WTC11 (cell line): ENCODE measurements around the gene ZNF20. TPM values are rescaled to one million over a fixed set of nuclear protein-coding genes. Genes with fewer than 3 reads are reported as not detected.

ENCODE experiments used
- ATAC-seq: fragments of 200-7000 bp; cut with Tn5 transposase; 2 replicates; pipeline ENCODE4 v1.10.0; 2021; ENCODE audit warnings: mild to moderate bottlenecking, moderate library complexity
- CTCF ChIA-PET: fragments of 300-600 bp; sonication (Branson Sonifier 250); formaldehyde crosslinking; loops from one replicate; lab custom pipeline; 2021; ENCODE audit warnings: antibody characterized with exemption; lab: Charles Lee
- POLR2A ChIA-PET: fragments of 350-600 bp; sonication (Branson Sonifier 250); formaldehyde crosslinking; loops from one replicate; lab custom pipeline; 2021; ENCODE audit warnings: antibody characterized with exemption; lab: Charles Lee
- DNase-seq: peaks from one replicate; pipeline ENCODE4 v3.0.0; 2021; ENCODE audit warnings: low spot score
- H3K27ac Mint-ChIP-seq: 2 replicates; pipeline ENCODE4 v1.8.0; 2021; ENCODE audit warnings: mixed read lengths
- H3K27me3 Mint-ChIP-seq: 2 replicates; pipeline ENCODE4 v1.8.0; 2021; ENCODE audit warnings: low read depth, mild to moderate bottlenecking, moderate library complexity, mixed read lengths
- H3K36me3 Mint-ChIP-seq: 2 replicates; pipeline ENCODE4 v1.8.0; 2021; ENCODE audit warnings: mixed read lengths
- H3K4me1 Mint-ChIP-seq: 2 replicates; pipeline ENCODE4 v1.8.0; 2022; ENCODE audit warnings: mixed read lengths
- H3K4me3 Mint-ChIP-seq: 2 replicates; pipeline ENCODE4 v1.8.0; 2021; ENCODE audit warnings: mild to moderate bottlenecking, moderate library complexity, mixed read lengths
- H3K9me3 Mint-ChIP-seq: 2 replicates; pipeline ENCODE4 v1.8.0; 2021; ENCODE audit warnings: mixed read lengths
- EMX1 ChIP-seq: fragments of 250-450 bp; sonication (Bioruptor Pico); IDR thresholded peaks from 2 replicates; pipeline ENCODE4 v1.8.0; 2021; ENCODE audit warnings: mild to moderate bottlenecking
- ETV6 ChIP-seq: sonication (generic); formaldehyde crosslinking; IDR thresholded peaks from 2 replicates; pipeline ENCODE4 v1.8.1; 2022; ENCODE audit warnings: mild to moderate bottlenecking, missing genetic modification reagents
- FOXJ3 ChIP-seq: sonication (generic); formaldehyde crosslinking; IDR thresholded peaks from 2 replicates; pipeline ENCODE4 v1.9.0; 2021; ENCODE audit warnings: missing genetic modification reagents, mild to moderate bottlenecking, borderline replicate concordance
- JAZF1 ChIP-seq: fragments of 250-450 bp; sonication (Bioruptor Pico); IDR thresholded peaks from 2 replicates; pipeline ENCODE4 v1.9.0; 2021; ENCODE audit warnings: moderate library complexity, mild to moderate bottlenecking, inconsistent platforms
- KAT7 ChIP-seq: sonication (generic); formaldehyde crosslinking; IDR thresholded peaks from 2 replicates; pipeline ENCODE4 v1.8.1; 2023; ENCODE audit warnings: missing genetic modification reagents, mild to moderate bottlenecking, borderline replicate concordance
- NFYB ChIP-seq: sonication (generic); formaldehyde crosslinking; conservative IDR thresholded peaks from 2 replicates; pipeline ENCODE4 v1.8.0; 2022; ENCODE audit warnings: low read depth, missing genetic modification reagents
- NR3C1 ChIP-seq: sonication (generic); formaldehyde crosslinking; conservative IDR thresholded peaks from 2 replicates; pipeline ENCODE4 v1.8.1; 2023; ENCODE audit warnings: low read depth, mild to moderate bottlenecking, missing genetic modification reagents
- TCF7 ChIP-seq: sonication (generic); formaldehyde crosslinking; IDR thresholded peaks from 2 replicates; pipeline ENCODE4 v1.8.0; 2022; ENCODE audit warnings: mild to moderate bottlenecking, low read depth, missing genetic modification reagents, moderate library complexity
- ZNF121 ChIP-seq: sonication (generic); formaldehyde crosslinking; IDR thresholded peaks from 2 replicates; pipeline ENCODE4 v1.8.0; 2023; ENCODE audit warnings: missing genetic modification reagents
- ZNF138 ChIP-seq: sonication (generic); formaldehyde crosslinking; conservative IDR thresholded peaks from 2 replicates; pipeline ENCODE4 v1.8.1; 2022; ENCODE audit warnings: mild to moderate bottlenecking, moderate library complexity, missing genetic modification reagents
- ZNF416 ChIP-seq: fragments of 250-450 bp; sonication (Bioruptor Pico); IDR thresholded peaks from 2 replicates; pipeline ENCODE4 v1.9.0; 2021; ENCODE audit warnings: mild to moderate bottlenecking, inconsistent platforms
- total RNA-seq: library from RNA; stranded (reverse); gene quantifications from 3 replicates; pipeline ENCODE4 v1.2.3, GENCODE V29; 2021
- TF ChIP-seq, protein P1 (sequence below): sonication (generic); formaldehyde crosslinking; IDR thresholded peaks from 2 replicates; pipeline ENCODE4 v1.8.1; 2023; ENCODE audit warnings: mild to moderate bottlenecking, moderate library complexity, missing genetic modification reagents
- TF ChIP-seq, protein P2 (sequence below): sonication (generic); formaldehyde crosslinking; IDR thresholded peaks from 2 replicates; pipeline ENCODE4 v1.8.1; 2022; ENCODE audit warnings: low read depth, mild to moderate bottlenecking, moderate library complexity, missing genetic modification reagents, borderline replicate concordance
- TF ChIP-seq, protein P3 (sequence below): sonication (generic); formaldehyde crosslinking; IDR thresholded peaks from 2 replicates; pipeline ENCODE4 v1.8.0; 2023; ENCODE audit warnings: missing genetic modification reagents, mild to moderate bottlenecking, borderline replicate concordance
- TF ChIP-seq, protein P4 (sequence below): sonication (generic); formaldehyde crosslinking; IDR thresholded peaks from 2 replicates; pipeline ENCODE4 v1.8.0; 2022; ENCODE audit warnings: mild to moderate bottlenecking, missing genetic modification reagents
- TF ChIP-seq, protein P5 (sequence below): sonication (generic); formaldehyde crosslinking; IDR thresholded peaks from 2 replicates; pipeline ENCODE4 v1.8.1; 2022; ENCODE audit warnings: mild to moderate bottlenecking, moderate library complexity, missing genetic modification reagents

The ZNF20 gene
- total RNA-seq, 1 experiment from 2014 or later = 7.8 TPM

DNA sequence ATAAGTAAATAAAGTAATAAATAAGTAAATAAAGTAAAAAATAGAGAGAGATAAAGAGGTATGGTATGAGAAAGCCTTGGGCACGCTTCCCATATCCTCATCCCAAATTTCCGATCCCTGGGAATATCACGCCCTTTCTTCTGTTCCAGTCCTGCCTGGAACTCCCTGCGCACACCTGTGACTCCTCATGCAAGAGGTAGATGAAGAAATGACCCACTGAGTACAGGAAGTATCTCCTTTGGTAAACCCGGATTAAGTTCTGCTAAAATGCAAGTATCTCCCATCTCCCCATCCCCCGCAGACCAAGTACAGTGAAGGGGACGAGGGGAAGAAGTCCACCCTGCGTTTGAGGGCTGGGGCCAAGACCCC is 22.3 kb upstream of the ZNF20 start:
- ATAC-seq (no peak), DNase-seq (no peak)
- Mint-ChIP-seq H3K4me3 (peak overlapping the region; percentile 94), H3K27ac (peak overlapping the region; percentile 97), H3K27me3 (peaks cover 5% of the 10 kb centered on the region), H3K36me3 (no peaks in the 10 kb centered on the region), H3K4me1 (peaks cover 8% of the 10 kb centered on the region), H3K9me3 (no peaks in the 10 kb centered on the region)
- CTCF ChIA-PET = interaction anchor here (0.7 to 2.9 kb wide), 11 partner anchors 11 to 283 kb away, joined by 3 to 16 read pairs (median 5); partner anchors contain the start of genes ZNF20, ZNF563 and ZNF763
- POLR2A ChIA-PET = interaction anchor here (0.6 to 1.3 kb wide), 7 partner anchors 9 to 566 kb away, joined by 3 to 7 read pairs (median 3); partner anchors contain the start of genes ZNF20, ZNF442 and ZNF878
- TF ChIP-seq EMX1 (CRISPR knock-in tag) (no peak), ZNF416 (CRISPR knock-in tag) (no peak), JAZF1 (CRISPR knock-in tag) (no peak)

DNA sequence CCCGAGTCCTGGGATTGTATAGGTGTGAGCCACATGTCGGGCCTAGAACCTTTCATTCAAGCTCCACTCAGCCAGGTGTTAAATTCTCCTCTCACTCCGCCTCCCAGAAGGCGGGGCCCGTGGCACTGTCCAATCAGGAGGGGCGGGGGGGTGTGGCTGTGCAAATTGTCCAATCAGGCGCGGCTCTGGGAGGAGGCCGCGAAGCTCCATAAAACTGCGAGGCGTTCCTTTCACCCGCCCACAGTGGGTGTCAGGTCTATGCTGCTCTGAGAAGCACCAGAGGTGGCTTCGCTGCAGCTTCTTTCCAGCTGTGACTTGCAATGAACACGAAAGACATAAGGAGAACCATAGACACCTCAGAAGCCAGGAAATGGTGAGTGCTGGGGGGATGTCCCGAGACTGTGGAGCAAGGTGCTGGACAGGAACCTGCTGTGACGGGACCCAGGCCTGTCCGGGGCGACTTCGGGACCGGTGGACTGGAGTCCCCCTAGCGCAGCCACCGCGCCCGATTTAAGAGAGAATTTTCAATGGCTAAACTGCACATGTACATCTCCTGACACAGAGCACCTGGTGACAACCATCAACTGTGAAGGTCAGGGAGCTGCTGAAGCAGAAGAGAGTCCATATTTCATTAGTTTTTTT is 19.7 kb upstream of the ZNF20 start:
- TF ChIP-seq, protein P1, sequence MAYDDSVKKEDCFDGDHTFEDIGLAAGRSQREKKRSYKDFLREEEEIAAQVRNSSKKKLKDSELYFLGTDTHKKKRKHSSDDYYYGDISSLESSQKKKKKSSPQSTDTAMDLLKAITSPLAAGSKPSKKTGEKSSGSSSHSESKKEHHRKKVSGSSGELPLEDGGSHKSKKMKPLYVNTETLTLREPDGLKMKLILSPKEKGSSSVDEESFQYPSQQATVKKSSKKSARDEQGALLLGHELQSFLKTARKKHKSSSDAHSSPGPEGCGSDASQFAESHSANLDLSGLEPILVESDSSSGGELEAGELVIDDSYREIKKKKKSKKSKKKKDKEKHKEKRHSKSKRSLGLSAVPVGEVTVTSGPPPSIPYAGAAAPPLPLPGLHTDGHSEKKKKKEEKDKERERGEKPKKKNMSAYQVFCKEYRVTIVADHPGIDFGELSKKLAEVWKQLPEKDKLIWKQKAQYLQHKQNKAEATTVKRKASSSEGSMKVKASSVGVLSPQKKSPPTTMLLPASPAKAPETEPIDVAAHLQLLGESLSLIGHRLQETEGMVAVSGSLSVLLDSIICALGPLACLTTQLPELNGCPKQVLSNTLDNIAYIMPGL (CRISPR knock-in tag) = no peak
- TF ChIP-seq NFYB (CRISPR knock-in tag) = peak; percentile 62
- peaks cover 5% of the 10 kb centered on the region for H3K27me3 Mint-ChIP-seq
- ATAC-seq (no peak), DNase-seq (peak; percentile 57)
- no peak overlapping the region for H3K27ac Mint-ChIP-seq
- no peaks in the 10 kb centered on the region for H3K9me3 Mint-ChIP-seq
- peaks cover 18% of the 10 kb centered on the region for H3K4me1 Mint-ChIP-seq
- H3K4me3 Mint-ChIP-seq = no peak overlapping the region
- ChIA-PET POLR2A (no interaction called here), CTCF (interaction anchor here (1.4 to 1.5 kb wide), 2 partner anchors 171 to 236 kb away, joined by 4 to 5 read pairs; no protein-coding TSS in a partner anchor)
- H3K36me3 Mint-ChIP-seq = peaks cover 2% of the 10 kb centered on the region; the same call in 1 of the 2 replicates

DNA sequence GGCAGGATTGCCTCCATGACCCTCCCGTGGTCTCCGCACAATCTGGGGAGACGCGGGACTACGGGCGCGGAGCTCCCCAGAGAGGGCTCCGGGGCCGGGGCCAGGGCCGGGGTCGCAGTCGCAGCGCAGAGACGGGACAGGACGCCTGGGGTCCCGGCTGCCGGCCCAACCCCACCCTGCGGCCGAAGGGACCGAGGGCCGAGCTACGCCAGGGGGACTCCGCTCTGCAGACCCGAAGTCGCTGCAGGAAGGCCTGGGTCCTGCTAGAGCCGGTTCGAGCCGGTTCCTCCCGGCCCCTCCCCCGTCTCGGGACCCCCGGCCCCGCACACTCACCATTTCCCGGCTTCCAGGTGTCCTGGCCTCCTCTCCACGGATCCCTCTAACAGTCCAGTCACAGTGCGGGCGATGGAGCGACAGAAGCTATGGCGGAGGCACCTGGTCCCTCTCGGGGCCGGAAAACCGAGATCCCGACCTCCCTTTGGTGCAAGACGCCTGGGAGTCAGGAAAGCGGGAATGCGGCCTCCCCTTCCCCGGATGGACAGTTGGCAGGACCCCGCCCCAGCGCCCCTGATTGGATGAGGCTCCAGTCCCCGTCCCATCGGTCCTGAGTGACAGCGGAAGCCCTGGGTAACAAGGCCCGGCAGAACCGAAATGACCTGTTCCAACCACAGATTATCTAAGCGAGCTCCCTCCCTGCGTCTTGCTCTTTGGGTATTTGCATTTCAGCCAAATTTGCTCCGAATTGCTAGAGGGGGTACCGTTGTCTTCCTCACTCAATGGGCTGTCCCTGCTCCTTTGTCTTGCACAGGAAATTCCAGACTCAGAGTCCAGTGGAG is 16.3 kb upstream of the ZNF20 start, which contains the start of gene ZNF625:
ZNF625 (minus strand) TSS at position 512 of the 836 bp plus-strand sequence; CDS start at position 336, 176 bp downstream.
- Mint-ChIP-seq H3K4me3 (peak within 1 kb of the TSS; percentile 91), H3K4me1 (peaks cover 12% of the 10 kb centered on the region), H3K36me3 (peaks cover 15% of the 10 kb centered on the region), H3K9me3 (no peaks in the 10 kb centered on the region), H3K27ac (peak within 1 kb of the TSS; percentile 95), H3K27me3 (peaks cover 5% of the 10 kb centered on the region)
- CTCF ChIA-PET = interaction anchor here (0.6 to 1.9 kb wide), 8 partner anchors 14 to 359 kb away, joined by 3 to 18 read pairs (median 4); partner anchors contain the start of gene ZNF20
- DNase-seq (peak; percentile 97), ATAC-seq (peak; percentile 97)
- POLR2A ChIA-PET = interaction anchor here (0.6 to 2.0 kb wide), 7 partner anchors 16 to 739 kb away, joined by 3 to 15 read pairs (median 3); partner anchors contain the start of genes ZNF20 and ZNF433
- TF ChIP-seq JAZF1 (CRISPR knock-in tag) = no peak
- TF ChIP-seq, protein P2, sequence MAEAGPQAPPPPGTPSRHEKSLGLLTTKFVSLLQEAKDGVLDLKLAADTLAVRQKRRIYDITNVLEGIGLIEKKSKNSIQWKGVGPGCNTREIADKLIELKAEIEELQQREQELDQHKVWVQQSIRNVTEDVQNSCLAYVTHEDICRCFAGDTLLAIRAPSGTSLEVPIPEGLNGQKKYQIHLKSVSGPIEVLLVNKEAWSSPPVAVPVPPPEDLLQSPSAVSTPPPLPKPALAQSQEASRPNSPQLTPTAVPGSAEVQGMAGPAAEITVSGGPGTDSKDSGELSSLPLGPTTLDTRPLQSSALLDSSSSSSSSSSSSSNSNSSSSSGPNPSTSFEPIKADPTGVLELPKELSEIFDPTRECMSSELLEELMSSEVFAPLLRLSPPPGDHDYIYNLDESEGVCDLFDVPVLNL (CRISPR knock-in tag) = 0 out of 2 replicates have a peak, but pooled peaks have one; percentile 38
- TF ChIP-seq TCF7 = no peak
- TF ChIP-seq, protein P3, sequence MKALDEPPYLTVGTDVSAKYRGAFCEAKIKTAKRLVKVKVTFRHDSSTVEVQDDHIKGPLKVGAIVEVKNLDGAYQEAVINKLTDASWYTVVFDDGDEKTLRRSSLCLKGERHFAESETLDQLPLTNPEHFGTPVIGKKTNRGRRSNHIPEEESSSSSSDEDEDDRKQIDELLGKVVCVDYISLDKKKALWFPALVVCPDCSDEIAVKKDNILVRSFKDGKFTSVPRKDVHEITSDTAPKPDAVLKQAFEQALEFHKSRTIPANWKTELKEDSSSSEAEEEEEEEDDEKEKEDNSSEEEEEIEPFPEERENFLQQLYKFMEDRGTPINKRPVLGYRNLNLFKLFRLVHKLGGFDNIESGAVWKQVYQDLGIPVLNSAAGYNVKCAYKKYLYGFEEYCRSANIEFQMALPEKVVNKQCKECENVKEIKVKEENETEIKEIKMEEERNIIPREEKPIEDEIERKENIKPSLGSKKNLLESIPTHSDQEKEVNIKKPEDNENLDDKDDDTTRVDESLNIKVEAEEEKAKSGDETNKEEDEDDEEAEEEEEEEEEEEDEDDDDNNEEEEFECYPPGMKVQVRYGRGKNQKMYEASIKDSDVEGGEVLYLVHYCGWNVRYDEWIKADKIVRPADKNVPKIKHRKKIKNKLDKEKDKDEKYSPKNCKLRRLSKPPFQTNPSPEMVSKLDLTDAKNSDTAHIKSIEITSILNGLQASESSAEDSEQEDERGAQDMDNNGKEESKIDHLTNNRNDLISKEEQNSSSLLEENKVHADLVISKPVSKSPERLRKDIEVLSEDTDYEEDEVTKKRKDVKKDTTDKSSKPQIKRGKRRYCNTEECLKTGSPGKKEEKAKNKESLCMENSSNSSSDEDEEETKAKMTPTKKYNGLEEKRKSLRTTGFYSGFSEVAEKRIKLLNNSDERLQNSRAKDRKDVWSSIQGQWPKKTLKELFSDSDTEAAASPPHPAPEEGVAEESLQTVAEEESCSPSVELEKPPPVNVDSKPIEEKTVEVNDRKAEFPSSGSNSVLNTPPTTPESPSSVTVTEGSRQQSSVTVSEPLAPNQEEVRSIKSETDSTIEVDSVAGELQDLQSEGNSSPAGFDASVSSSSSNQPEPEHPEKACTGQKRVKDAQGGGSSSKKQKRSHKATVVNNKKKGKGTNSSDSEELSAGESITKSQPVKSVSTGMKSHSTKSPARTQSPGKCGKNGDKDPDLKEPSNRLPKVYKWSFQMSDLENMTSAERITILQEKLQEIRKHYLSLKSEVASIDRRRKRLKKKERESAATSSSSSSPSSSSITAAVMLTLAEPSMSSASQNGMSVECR (CRISPR knock-in tag) = 0 out of 2 replicates have a peak, but pooled peaks have one; percentile 64
- peak; percentile 84 for TF ChIP-seq NFYB (CRISPR knock-in tag)
- TF ChIP-seq, protein P1 (CRISPR knock-in tag) = 0 out of 2 replicates have a peak, but pooled peaks have one; percentile 40
- TF ChIP-seq, protein P4, sequence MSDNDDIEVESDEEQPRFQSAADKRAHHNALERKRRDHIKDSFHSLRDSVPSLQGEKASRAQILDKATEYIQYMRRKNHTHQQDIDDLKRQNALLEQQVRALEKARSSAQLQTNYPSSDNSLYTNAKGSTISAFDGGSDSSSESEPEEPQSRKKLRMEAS (CRISPR knock-in tag) = peak; percentile 44; the same call in 1 of the 2 replicates
- 0 out of 2 replicates have a peak, but pooled peaks have one; percentile 24 for TF ChIP-seq ETV6 (CRISPR knock-in tag)
- 0 out of 2 replicates have a peak, but pooled peaks have one; percentile 47 for TF ChIP-seq KAT7 (CRISPR knock-in tag)
- TF ChIP-seq FOXJ3 (CRISPR knock-in tag) = no peak
- TF ChIP-seq, protein P5, sequence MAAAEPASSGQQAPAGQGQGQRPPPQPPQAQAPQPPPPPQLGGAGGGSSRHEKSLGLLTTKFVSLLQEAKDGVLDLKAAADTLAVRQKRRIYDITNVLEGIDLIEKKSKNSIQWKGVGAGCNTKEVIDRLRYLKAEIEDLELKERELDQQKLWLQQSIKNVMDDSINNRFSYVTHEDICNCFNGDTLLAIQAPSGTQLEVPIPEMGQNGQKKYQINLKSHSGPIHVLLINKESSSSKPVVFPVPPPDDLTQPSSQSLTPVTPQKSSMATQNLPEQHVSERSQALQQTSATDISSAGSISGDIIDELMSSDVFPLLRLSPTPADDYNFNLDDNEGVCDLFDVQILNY (CRISPR knock-in tag) = peak; percentile 49; the same call in 1 of the 2 replicates
- peak; percentile 92 for TF ChIP-seq ZNF121 (CRISPR knock-in tag)
- TF ChIP-seq NR3C1 (CRISPR knock-in tag) = no peak
- TF ChIP-seq ZNF138 (CRISPR knock-in tag) = no peak
